NOMO-1 treated with dmso at 0.1 percent for 144 hours (cell line): Measurements from ENCODE around the gene DBET.
"Not testable (repeated sequence)": the region's sequence is repeated elsewhere in the genome, so short reads cannot be mapped to it uniquely, and the experiment has no call there.

Experiments
- DNase-seq: peaks from one replicate; lab custom pipeline; 2025; ENCODE audit not compliant: unreplicated experiment; lab: John Stamatoyannopoulos, UW

DBET gene

GRCh38 chr4:190064342-190064741 is at the start of gene DBET:
DBET (plus strand) TSS chr4:190064502.
- DNase-seq = not testable (repeated sequence)

DNA sequence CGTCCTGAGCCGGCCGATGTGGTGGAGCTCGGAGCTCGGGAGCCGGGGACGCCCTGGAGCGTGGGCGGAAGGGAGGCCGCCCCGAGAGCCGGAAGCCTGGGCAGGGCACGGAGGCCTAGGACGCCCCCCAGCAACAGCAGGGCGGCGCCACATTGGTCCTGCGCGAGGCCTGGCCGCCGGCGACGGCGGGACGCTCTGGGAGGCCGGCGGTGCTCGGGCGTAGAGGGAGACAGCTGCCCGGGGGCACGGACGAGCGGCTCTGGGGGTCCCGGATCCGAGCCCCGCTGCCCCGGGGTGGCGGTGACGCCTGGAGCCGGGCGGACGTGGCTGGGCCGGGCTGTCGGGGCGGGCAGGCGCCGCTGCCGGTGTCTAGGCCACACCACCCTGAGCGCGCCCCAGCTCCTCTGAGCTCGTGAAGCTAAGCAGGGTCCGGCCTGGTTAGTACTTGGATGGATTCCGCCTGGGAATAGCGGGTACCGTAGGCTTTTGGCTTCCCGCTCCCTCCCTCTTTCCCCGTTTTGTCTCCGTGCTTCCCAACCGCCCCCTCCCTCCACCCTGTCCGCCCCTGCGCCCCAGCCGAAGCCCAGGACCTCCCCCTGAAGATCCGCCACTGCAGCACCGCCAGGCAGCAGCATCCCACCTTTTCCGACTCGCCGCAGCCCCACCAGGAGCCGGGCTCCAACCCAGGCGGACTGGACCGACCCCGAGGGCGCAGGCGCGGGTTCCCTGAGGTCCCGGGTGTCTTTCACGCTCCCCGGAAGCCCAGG is 49.3 kb upstream of the DBET start:
- DNase-seq = no peak

- no peak for DNase-seq
These were observed 48.5 kb upstream of the DBET start for GRCh38 chr4:190015538-190016368.

- no peak for DNase-seq
These were observed 47.7 kb upstream of the DBET start for GRCh38 chr4:190016369-190017289.

DNA sequence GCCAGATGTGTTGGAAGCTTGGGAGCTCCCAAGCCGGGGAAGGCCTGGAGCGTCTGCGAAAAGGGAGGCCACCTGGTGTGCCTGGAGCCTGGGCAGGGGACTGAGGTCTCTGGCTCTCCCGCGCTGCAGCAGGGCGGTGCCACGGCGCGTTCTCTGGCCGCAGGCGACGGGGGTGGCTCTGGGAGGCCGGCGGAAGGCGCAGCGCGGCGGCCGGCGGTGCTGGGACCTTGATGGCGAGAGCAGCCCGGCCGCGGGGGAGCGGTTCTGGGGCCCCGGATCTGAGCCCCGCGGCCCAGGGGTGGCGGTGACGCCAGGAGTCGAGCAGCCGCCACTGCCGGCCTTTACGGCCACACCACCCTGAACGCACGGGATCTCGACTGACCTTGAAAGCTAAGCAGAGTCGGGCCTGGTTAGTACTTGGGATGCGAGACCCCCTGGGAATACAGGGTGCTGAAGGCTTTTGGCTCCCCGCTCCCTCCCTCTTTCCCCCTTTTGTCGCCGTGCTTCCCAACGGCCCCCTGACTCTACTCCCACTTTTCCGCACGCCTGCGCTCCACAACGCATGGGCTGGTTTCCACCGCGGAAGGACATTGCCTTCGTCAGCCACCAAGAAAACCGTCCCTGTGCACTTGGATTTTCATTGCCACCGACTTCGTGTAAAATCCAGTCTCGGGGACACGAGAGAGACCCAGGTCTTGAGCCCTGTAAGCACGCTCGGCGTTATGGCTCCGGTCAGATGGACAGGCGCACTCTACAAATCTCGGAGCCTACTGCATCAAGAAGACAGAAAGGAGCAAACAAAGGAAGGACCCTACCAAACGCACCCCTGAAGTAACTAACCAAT is 46.7 kb upstream of the DBET start:
- no peak for DNase-seq

GRCh38 chr4:190018201-190018920 is 45.9 kb upstream of the DBET start:
- DNase-seq = no peak

DNA sequence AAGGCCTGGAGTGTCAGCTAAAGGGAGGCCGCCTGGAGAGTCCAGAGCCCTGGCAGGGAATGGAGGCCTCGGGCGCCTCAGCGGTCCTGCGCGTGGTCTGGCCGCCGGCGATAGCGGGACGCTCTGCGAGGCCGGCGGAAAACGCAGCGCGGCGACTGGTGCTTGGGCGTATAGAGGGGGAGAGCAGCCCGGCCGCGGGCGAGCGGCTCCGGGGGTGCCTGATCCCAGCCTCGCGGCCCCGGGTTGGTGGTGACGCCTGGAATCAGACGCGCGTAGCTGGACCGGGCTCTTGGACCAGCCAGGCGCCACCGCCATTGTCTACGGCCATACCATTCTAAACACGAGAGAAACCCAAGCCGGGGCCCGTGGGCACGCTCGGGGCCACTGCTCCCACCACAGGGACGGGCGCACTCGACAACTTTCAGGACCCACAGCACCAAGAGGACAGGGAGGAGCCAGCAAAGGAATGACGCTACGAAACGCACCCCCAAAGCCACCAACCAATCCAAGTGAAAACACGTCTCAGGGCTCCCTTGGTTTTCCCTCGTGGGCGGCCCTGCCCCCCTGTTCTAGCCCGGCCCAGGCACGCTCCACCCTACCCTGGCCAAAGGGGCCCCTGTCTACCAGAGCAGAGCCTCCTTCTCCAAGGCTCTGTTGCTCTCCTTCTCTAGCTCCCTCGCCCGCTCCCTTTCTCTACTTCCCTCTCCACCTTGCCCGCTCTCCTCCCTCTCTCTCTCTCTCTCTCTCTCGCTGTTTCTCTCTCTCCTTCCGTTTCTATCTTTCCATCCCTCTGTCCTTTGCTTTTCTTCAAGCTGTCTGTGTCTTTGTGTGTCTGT is 45.1 kb upstream of the DBET start:
- DNase-seq = no peak

- not testable (repeated sequence) for DNase-seq
These were observed 44.3 kb upstream of the DBET start for GRCh38 chr4:190019859-190020463.

DNA sequence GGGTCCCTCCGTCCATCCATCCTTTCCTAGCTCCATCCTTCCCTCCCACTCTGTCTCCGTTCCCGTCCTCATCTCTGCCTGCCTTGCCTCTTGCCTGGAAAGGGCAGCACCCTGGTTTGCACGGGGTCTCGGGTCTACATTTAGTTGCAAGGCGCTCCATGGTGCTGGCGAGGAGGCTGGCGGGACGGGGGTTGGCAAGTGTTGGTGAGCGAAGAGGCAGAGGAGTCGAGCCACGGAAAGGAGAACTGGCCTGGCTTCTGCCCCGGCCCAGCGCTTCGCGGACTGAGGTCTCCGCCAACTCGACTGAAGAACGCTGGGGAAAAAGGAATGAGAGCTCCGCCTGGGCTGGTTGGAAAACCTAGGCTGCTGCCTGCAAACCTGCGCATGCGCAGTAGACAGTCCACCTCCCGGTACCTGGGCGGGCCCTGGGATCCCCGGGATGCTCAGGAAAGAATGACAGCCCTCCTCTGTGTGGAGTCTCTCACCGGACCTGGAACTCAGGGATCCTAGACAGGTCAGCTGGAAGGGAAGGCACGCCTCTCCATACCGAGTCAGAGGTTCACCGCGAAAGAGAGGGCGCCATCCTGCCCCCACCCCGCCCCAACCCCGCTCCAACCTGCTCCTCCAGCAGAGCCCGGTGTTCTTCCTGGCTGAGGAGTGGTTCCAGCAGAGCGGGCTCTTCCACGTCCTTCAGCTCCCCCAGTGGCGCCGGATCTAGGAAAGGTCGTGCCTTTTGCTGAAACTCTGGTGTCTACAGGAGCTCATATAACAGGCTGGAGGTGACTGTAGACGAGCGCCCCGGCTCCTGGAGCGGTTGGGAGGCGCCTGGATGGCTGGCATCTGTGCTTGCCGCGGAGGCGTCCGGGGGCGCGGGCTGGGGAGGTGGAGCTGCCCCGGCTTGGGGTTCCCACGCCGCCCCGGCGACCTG is 43.2 kb upstream of the DBET start:
- no peak for DNase-seq

- not testable (repeated sequence) for DNase-seq
These were observed 42.3 kb upstream of the DBET start for GRCh38 chr4:190021973-190022372.

DNA sequence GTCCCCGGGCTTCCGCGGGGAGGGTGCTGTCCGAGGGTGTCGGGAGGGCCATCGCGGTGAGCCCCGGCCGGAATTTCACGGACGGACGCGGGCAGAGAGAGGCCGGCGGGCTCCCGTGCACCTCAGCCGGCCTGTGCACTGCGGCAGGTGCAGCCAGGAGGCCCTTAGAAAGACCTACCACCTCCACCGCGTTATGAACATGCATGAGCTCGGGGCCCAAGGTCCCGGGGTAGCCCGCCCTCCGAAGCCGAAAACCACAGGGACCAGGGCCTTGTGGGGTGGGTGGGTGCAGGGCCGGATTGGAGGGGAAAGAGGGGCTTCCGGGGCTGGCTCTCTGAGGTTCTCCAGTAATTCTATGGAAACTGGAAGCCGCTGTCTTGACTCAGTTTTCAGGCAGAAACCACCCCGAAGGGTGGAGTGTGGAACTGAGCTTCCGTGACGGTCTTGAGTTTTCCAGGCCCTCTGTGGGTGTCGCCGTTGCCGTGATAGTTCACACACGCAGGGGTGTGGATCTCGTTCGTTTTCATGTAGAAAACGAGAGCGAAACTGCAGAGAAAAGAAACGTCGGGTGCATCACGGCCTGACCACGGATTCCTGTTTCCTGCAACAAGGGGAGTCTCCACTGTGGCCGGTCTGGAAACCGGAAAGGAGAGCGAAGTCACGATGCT is 41.6 kb upstream of the DBET start:
- not testable (repeated sequence) for DNase-seq

DNA sequence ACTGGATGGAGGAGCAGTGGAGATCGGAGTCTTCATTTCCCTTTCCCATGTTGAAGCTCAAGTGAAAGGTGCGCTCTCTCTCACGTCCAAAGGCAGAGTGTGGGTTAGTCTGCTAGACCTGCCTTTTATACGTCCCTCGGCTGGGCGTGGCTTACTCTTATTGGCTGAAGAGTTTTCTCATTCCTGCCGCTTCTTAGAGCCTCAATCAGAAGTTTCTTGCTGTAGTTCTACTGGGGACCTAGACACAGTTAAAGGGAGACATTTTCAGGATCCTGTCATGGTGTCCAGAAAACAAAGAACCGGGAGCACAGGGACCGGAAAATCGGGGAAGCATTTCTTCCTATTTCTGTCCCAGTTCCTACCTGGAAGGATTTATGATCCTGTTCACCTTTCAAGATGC is 37.1 kb upstream of the DBET start, which contains the start of gene FRG2:
Gene FRG2, minus strand, starts transcription at position 101 of the 400 bp plus-strand sequence. Its CDS starts 52 bp downstream, at position 49.
- DNase-seq = not testable (repeated sequence)

- DNase-seq = not testable (repeated sequence)
These were observed 33.0 kb upstream of the DBET start for GRCh38 chr4:190031264-190031663.

DNA sequence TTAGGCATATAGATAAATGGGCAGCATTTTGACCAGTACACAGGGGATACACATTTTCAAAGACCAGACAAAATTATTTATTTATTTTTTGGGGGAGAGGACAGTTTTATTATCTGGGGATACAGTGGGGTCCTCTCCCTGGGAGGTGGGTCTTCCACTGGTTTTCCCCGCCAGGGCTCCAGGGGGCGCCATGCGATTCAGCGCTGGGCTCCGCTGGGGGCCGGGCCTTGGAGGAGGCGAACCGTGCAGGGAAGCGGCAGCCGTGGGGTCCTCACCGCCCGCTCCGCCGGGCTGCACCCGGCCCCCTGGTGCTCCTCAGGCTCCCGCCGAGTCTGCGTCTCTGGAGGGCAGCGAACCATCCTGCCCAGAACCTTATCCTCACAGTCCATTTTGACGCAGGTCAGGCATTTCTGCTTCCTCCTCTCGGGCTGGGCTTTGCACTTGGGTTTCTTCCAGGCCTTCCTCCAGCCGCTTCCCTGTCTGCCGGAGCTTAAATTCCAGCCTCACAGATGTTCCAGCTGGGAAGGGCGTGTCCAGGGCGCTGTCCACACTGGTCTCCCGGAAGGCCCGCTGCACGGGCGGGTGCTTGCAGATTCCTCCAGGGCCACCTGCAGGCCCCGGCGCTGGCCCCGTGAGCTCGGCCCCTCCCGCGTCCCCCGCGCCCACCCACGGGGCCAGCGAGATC is 26.5 kb upstream of the DBET start:
- DNase-seq = not testable (repeated sequence)

DNA sequence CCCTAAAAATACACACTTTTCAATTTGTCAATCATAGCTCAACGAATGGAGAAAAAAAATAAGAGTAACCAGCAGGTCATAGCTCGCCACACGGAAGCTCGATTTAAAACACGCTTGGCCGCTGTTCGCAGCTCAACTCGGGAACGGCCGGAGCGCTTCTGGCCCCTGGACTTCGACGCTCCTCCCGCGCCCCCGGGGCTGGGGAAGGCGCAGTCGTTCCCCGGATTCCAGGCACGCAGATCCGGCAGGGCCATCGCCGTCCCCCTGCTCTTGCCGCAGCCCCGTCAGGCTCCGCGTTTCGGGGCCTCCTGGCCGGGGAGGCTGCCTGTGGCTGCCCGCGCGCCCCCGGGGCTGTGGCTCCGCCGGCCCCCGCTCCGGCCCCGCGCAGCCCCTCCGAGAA is 23.4 kb upstream of the DBET start:
- DNase-seq = not testable (repeated sequence)

GRCh38 chr4:190047627-190048026 is 16.7 kb upstream of the DBET start:
- not testable (repeated sequence) for DNase-seq
